ENCODE results near the gene WFDC13.
"Not testable (repeated sequence)": the region's sequence is repeated elsewhere in the genome, so short reads cannot be mapped to it uniquely, and the experiment has no call there.

The WFDC13 gene, protein sequence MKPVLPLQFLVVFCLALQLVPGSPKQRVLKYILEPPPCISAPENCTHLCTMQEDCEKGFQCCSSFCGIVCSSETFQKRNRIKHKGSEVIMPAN

DNA sequence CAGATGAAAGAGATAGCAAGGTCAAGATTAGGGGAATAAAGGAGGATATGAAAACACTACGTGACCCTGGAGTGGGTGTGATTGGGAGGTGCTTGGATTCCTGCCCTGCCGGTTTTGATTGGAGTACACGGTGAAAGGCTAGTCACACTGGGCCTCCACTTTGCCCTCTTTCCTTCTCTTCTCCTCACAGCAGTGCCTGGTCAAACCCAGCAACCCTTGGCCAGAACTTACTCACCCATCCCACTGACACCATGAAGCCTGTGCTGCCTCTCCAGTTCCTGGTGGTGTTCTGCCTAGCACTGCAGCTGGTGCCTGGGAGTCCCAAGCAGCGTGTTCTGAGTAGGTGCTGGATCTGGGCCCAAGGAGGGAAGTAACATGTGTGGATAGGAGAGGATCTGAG lies at the start of gene WFDC13:
Gene WFDC13, plus strand, starts transcription at position 166 of the 400 bp plus-strand sequence. Its CDS starts 86 bp downstream, at position 252.
- no peak for DNase-seq (ENCODE audit: low read depth in 2 of 2)

DNA sequence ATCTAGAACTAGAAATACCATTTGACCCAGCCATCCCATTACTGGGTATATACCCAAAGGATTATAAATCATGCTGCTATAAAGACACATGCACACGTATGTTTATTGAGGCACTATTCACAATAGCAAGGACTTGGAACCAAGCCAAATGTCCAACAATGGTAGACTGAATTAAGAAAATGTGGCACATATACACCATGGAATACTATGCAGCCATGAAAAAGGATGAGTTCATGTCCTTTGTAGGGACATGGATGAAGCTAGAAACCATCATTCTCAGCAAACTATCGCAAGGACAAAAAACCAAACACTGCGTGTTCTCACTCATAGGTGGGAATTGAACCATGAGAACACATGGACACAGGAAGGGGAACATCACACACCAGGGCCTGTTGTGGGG lies 44.8 kb upstream of the WFDC13 start:
- not testable (repeated sequence) for DNase-seq (ENCODE audit: low read depth in 2 of 2)

DNA sequence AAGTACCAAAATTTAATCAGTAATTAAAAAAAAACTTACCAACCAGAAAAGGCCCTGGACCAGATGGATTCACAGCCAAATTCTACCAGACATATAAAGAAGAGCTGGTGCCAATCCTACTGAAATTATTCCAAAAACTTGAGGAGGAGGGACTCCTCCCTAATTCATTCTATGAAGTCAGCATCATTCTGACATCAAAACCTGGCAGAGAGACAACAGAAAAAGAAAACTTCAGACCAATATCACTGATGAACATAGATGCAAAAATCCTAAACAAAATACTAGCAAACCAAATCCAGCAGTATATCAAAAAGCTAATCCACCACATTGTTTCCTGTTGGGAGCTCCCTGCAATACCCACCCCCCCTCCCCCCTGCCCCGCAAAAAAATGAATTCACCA lies 31.7 kb upstream of the WFDC13 start, which contains the start of gene WFDC11:
Gene WFDC11, minus strand, starts transcription at position 101 of the 400 bp plus-strand sequence. CDS start 19,639 bp downstream, outside the sequence.
- DNase-seq (ENCODE audit: low read depth in 2 of 2): no peak

DNA sequence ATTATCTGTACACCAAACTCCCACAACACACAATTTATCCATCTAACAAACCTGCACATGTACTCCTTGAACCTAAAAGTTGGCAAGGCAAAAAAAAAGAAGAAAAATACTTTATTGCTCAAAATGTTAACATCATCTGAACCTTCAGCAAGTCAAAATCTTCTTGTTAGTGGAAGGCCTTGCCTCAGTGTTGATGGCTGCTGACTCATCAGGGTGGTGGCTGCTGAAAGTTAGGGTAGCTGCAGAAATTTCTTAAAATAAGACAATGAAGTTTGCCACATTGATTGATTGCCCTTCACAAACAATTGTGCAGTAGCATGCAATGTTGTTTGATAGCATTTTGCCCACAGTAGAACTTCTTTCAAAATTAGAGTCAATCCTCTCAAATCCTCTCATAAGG lies 29.1 kb upstream of the WFDC13 start:
- DNase-seq (ENCODE audit: low read depth in 2 of 2): no peak

DNA sequence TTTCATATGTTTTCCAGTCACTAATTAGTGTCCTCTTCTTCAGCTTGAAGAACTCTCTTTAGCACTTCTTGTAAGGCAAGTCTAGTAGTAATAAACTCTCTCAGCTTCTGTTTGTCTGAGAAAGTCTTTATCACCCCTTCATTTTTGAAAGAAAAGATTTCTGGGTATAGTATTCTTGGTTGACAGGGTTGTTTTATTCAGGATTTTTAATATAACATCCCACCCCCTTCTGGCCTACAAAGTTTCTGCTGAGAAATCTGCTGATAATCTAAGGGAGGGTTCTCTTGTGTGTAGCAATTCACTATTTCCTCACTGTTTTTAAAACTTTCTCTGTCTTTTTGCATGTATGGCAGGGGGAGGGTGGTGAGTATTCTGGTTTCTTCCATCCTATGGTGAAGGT lies 22.2 kb upstream of the WFDC13 start:
- no peak for DNase-seq (ENCODE audit: low read depth in 2 of 2)

DNA sequence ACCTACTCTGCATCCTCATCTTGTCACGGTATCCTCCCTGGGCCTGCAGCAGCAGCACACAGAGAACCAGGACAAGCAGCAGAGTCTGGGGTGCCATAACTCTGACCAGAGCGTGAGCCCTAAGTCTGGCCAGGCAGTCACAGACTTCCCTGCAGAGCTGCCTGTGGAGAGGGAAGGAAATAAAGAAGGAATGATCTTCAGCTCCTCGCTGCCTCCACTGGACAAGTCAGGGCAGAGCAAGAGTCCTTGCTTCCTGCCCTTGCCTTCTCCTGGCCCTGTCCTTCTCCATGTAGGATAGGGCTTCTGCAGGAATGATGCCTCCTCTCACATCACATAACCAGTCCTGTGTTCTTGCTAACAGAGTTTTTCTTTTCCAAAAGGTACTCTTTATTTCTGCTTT lies 15.9 kb upstream of the WFDC13 start:
- DNase-seq (ENCODE audit: low read depth in 2 of 2): no peak

DNA sequence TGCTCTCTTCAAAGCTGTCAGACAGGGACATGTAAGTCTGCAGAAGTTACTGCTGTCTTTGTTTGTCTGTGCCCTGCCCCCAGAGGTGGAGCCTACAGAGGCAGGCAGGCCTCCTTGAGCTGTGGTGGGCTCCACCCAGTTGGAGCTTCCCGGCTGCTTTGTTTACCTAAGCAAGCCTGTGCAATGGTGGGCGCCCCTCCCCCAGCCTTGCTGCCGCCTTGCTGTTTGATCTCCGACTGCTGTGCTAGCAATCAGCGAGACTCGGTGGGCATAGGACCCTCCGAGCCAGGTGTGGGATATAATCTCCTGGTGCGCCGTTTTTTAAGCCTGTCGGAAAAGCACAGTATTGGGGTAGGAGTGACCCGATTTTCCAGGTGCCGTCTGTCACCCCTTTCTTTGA lies 8.5 kb upstream of the WFDC13 start:
- not testable (repeated sequence) for DNase-seq (ENCODE audit: low read depth in 2 of 2)

DNA sequence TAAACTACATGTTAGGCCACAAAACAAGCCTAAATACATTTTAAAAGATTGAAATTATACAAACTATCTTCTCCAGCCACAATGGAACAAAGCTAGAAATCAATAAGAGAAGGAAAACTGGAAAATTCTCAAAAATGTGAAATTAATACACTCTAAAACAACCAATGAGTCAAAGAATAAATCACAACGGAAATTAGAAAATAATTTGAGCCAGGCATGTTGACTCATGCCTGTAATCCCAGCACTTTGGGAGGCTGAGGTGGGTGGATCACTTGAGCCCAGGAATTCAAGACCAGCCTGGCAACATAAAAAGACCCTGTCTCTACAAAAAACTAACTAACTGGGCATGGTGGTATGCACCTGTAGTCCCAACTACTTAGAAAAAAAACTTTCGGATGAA lies 6.3 kb upstream of the WFDC13 start:
- DNase-seq (ENCODE audit: low read depth in 2 of 2): no peak

DNA sequence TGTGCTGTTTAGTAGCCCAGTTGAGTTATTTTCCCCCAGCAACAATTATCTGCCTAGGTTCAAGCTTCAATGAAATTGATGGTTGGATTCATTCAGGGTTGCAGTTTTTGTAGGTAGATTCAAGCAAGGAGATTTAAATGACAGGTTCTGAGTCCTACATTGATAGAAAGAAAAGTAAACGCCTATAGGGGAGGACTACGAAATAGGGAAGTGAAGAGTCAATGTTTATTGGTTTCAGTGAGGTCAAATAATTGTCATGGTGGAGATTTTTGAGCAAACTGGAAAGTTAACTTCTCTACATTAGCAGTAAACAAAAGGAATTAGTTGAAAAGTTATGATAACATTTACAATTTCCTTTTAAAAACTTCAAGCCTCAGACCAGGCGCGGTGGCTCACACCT lies 734 bp upstream of the WFDC13 start:
- no peak for DNase-seq (ENCODE audit: low read depth in 2 of 2)

DNA sequence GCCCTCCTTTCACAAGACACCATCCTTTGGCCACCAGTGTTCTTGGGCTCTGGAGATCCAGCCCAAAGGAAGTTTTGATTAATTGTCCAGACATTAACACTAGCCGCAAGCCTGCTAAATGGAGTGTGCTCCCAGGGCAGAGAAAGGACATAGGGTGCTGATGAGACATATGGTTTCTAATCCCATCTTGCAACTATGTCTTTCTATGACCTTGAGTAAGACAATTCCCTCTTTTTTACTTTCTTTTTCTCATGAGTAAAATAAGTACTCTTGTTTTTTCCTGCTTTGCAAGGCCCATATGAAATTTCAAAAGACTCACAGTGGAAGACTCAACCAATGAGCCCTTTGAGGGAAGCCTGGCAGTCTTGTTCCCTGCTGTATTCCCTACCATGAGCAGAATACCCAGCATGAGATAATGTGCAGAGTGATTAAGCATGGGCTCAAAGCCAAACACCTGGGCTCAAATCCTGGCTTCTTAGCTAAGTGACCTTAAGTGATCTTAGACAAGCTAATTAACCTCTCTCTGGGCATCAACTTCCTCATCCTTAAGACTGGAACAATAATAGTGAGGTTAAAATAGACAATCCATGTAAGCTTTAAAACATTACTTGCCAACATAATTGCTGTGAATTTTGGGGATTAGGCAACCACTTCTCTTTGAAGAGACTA lies 3.3 kb downstream of the WFDC13 start, which contains the start of gene WFDC10B:
Gene WFDC10B, minus strand, starts transcription at position 51 of the 669 bp plus-strand sequence. CDS start 19,027 bp downstream, outside the sequence.
- no peak for DNase-seq (ENCODE audit: low read depth in 2 of 2)

DNA sequence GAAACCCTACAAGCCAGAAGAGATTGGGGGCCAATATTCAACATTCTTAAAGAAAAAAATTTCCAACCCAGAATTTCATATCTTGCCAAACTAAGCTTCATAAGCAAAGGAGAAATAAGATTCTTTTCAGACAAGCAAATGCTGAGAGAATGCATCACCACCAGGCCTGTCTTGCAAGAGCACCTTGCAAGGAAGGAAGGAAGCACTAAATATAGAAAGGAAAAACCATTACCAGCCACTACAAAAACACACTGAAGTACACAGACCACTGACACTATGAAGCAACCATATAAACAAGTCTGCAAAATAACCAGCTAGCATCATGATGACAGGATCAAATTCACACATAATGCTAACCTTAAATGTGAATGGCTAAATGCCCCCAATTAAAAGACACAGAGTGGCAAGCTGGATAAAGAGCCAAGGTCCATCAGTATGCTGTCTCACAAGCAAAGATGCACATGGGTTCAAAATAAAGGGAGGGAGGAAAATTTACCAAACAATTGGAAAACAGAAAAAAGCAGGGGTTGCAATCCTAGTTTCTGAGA lies 14.4 kb downstream of the WFDC13 start:
- DNase-seq (ENCODE audit: low read depth in 2 of 2): not testable (repeated sequence)

DNA sequence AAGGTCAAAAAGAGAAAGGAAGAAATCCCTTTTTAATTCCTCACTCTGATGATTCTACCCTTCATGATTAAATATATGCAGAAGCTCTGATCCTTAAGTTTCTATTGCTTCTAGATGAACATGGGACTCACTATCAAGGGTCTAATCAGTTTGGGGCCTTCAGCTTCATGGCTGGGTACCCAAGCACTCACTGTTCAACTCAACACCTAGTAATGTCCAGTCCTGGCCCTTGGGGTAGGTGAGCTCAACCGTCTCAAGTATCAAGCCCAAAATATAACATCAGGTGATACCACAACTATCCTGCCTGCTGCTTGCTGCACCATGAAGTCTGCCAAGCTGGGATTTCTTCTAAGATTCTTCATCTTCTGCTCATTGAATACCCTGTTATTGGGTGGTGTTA lies 20.2 kb downstream of the WFDC13 start, which contains the start of gene SPINT4:
Gene SPINT4, plus strand, starts transcription at position 301 of the 400 bp plus-strand sequence. Its CDS starts 21 bp downstream, at position 322.
- DNase-seq (ENCODE audit: low read depth in 2 of 2): no peak

DNA sequence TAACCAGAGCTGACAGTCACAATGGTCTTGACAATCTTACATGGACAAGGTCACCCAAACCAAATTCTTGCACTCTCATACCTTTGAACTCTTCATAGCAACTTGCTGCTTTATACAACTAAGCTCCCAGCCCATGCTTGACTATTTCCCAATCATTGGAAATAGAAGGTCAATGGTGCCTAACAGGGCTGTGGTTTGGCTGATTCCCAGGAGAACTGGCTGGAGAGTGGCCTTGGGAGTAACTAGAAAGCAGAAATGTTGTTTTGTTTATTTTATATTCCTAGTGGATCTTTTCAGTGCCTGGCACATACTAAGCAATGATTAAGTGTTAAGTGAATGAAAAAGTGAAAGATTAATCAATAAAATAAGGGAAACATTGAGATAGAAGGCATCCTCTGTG lies 23.3 kb downstream of the WFDC13 start:
- no peak for DNase-seq (ENCODE audit: low read depth in 2 of 2)

DNA sequence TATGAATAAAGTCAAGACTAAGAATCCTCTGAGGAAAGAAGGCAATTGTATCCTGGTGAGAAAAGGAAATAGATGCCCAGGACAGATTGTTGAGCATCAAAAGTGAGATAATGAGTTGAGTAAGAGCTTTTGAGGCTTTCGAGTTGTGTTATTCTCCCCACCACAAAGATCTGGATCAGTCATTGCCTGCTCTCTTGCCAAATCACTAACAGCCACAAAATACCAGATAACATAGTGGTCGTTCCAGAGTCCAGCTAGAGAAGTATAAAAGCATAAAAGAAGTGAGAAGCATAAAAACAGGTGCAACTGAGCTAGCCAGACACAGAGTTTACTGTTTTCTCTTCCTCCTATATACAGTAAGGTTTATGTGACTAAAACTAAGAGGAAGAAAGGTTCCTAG lies 25.2 kb downstream of the WFDC13 start:
- DNase-seq (ENCODE audit: low read depth in 2 of 2): no peak

DNA sequence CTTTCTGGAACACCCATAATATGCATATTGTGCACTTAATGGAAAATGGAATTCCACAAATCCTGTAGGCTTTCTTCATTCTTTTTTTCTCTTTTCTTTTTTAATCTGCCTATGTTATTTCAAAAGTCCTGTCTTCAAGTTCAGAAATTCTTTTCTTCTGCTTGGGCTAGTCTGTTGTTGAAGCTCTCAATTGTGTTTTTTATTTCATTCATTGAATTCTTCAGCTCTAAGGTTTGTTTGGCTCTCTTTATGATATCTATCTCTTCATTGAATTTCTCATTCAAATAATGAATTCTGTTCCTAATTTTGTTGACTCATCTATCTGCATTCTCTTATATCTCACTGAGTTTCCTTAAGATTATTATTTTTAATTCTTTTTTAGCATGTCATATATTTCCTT lies 30.4 kb downstream of the WFDC13 start:
- no peak for DNase-seq (ENCODE audit: low read depth in 2 of 2)

DNA sequence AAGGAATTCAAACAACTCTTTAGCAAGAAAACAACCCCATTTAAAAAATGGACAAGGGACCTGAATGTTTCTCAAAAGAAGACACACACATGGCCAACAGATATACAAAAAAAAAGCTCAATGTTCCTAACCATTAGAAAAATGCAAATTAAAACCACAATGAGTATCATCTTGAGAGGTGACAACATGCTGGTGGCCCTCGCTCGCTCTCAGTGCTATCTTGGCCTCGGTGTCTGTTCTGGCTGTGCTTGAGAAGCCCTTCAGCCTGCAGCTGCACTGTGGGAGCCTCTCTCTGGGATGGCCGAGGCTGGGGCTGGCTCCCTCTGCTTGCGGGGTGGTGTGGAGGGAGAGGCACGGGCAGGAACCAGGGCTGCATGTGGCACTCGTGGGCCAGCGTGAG lies 33.7 kb downstream of the WFDC13 start:
- DNase-seq (ENCODE audit: low read depth in 2 of 2): no peak

DNA sequence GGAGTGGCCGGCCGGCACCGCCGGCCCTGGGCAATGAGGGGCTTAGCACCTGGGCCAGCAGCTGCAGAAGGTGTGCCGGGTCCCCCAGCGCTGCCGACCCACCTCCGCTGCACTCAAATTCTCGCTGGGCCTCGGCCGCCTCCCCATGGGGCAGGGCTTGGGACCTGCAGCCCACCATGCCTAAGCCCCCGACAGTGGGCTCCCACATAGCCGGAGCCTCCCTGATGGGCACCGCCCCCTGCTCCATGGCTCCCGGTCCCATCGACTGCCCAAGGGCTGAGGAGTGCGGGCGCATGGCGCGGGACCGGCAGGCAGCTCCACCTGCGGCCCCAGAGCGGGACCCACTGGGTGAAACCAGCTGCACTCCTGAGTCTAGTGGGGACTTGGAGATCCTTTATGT lies 34.1 kb downstream of the WFDC13 start:
- DNase-seq (ENCODE audit: low read depth in 2 of 2): no peak

DNA sequence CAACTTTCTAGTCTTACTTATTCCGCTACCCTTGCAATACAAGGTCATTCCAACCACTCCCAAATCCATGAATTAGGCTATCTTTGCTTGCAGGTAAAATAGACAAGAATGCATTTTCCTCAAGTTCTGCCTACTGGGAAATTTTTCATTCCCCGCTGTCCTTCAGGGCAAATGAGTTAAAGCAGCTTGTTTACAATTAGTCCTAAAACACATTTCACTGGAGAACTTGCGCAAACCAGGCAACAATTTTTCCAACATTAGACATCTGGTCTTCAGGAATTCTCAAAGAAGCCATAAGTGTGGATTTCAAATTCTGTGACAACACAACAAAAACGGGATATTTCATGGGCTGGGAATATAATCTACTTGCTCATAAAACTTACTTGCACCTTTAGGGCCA lies 40.8 kb downstream of the WFDC13 start:
- DNase-seq (ENCODE audit: low read depth in 2 of 2): no peak

DNA sequence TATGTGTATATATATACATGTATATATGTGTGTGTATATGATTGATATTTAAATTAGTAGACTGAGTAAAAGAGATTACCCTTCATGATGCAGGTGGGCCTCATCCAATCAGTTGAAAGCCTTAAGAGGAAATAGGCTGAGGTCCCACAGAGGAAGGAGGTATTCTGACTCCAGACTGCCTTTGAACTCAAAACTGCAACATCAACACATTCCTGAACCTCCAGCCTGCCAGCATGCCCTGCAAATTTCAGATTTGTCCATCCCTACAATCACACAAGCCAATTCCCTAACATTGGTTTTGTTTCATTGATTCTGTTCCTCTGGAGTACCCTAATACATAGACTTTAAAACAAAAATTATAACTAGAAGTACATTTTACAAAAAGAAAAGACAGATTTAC lies 43.2 kb downstream of the WFDC13 start:
- DNase-seq (ENCODE audit: low read depth in 2 of 2): no peak

DNA sequence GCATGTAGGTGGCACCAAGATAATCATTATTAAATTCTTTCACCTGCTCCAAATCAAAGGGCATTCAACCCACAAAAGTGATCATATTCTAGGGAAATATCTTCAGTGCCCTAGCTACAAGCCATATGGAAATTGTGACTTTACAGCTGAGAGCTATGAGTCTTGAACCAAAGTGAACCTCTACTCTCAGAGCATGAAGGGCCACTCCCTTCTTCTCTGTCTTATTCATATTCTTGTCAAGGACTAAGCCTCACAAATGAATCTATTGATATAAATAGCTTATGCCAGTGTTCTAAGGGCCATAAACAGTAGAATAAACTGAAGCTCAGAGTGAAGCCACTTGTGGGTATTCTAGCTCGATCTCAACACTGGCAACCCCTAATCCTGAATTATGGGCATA lies 49.9 kb downstream of the WFDC13 start:
- DNase-seq (ENCODE audit: low read depth in 2 of 2): no peak

DNA sequence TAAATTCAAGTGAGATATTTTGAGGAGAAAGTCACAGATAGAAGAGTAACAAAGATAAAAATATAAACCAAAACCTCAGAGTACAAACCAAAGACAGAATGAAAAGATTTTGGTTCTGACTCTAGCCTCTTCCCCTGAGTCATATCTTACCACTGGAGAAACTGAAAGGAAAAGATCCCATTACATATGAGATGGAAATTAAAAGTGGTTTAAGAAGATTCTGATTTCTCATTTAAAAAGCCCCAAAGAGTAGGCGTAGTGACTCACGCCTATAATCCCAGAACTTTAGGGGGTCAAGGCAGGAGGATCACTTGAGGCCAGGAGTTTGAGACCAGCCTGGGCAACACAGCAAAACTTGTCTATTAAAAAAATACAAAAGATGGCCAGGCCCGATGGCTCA lies 50.9 kb downstream of the WFDC13 start:
- no peak for DNase-seq (ENCODE audit: low read depth in 2 of 2)

DNA sequence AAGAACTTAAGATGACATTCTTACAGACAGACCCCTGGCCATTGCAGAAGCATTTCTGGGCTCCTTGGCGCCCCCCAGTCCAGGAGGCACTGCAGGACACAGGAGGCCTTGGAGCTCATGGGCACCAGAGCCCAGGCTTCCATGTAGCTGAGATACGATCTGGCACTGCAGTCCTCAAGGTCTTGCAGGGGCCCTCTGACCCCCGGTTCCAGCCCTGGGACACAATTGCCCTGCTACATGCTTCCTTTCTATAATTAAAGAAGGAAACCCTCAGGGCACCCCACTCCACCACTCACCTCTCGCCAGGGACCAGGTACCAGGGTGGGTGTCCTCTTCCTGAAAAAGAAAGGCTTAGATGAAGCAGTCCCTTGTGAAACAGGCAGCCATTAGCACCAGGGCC lies 56.3 kb downstream of the WFDC13 start:
- DNase-seq (ENCODE audit: low read depth in 2 of 2): no peak

All from stimulated activated CD8-positive, alpha-beta memory T cell treated with anti-CD3 and anti-CD28 coated beads, Interleukin-7, amount 100 ng/mL, for 4 hours (primary cell).